ENCODE results near the gene DYRK4. TPM values are rescaled to one million over a fixed set of nuclear protein-coding genes. Genes with fewer than 3 reads are reported as not detected.

Gene DYRK4
- total and polyA plus RNA-seq, 2 of the 13 experiments (the other 11 are each of a cell fraction or from before 2014, with no cell fraction given) = 29.4 to 40.2 TPM

DNA sequence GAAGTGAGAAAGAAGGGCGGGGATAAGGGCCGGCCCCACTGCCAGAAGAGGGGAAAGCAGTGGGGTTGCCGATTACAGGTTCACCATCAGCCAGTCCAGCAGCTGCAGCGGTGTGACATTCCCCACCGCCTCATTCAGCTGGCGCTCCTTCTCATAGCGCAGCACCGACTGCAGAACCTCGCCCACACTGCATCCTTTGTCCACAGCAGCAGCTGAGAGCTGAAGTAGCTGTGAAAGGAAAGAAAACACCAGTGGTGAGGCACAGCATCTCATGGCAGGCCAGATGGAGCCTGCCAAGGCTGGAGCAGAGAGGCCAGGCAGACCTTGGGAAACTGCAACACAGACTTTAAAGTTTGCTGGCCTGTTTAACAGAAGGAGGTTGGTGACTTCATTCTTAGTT is 53.7 kb downstream of the DYRK4 start (continued):
- TF ChIP-seq, protein P1, sequence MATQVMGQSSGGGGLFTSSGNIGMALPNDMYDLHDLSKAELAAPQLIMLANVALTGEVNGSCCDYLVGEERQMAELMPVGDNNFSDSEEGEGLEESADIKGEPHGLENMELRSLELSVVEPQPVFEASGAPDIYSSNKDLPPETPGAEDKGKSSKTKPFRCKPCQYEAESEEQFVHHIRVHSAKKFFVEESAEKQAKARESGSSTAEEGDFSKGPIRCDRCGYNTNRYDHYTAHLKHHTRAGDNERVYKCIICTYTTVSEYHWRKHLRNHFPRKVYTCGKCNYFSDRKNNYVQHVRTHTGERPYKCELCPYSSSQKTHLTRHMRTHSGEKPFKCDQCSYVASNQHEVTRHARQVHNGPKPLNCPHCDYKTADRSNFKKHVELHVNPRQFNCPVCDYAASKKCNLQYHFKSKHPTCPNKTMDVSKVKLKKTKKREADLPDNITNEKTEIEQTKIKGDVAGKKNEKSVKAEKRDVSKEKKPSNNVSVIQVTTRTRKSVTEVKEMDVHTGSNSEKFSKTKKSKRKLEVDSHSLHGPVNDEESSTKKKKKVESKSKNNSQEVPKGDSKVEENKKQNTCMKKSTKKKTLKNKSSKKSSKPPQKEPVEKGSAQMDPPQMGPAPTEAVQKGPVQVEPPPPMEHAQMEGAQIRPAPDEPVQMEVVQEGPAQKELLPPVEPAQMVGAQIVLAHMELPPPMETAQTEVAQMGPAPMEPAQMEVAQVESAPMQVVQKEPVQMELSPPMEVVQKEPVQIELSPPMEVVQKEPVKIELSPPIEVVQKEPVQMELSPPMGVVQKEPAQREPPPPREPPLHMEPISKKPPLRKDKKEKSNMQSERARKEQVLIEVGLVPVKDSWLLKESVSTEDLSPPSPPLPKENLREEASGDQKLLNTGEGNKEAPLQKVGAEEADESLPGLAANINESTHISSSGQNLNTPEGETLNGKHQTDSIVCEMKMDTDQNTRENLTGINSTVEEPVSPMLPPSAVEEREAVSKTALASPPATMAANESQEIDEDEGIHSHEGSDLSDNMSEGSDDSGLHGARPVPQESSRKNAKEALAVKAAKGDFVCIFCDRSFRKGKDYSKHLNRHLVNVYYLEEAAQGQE (IDR thresholded peaks at IDR 0.05; ENCODE audit: borderline replicate concordance in 1 of 2, low read depth in 1 of 2, low read length in 2 of 2) = no peak
- TF ChIP-seq REPIN1 (CRISPR knock-in tag; IDR thresholded peaks at IDR 0.05; ENCODE audit: borderline replicate concordance, low read depth) = no peak
- TF ChIP-seq HNRNPH1 (optimal IDR thresholded peaks at IDR 0.05; ENCODE audit: low read depth, low read length) = no peak
- TF ChIP-seq ZFP82 (CRISPR knock-in tag; IDR thresholded peaks at IDR 0.05; ENCODE audit: borderline replicate concordance) = no peak
- TF ChIP-seq ZNF207 (IDR thresholded peaks at IDR 0.05; ENCODE audit: borderline replicate concordance) = no peak
- no peak for TF ChIP-seq ZNF33B (CRISPR knock-in tag; IDR thresholded peaks at IDR 0.05)
- TF ChIP-seq, protein P2, sequence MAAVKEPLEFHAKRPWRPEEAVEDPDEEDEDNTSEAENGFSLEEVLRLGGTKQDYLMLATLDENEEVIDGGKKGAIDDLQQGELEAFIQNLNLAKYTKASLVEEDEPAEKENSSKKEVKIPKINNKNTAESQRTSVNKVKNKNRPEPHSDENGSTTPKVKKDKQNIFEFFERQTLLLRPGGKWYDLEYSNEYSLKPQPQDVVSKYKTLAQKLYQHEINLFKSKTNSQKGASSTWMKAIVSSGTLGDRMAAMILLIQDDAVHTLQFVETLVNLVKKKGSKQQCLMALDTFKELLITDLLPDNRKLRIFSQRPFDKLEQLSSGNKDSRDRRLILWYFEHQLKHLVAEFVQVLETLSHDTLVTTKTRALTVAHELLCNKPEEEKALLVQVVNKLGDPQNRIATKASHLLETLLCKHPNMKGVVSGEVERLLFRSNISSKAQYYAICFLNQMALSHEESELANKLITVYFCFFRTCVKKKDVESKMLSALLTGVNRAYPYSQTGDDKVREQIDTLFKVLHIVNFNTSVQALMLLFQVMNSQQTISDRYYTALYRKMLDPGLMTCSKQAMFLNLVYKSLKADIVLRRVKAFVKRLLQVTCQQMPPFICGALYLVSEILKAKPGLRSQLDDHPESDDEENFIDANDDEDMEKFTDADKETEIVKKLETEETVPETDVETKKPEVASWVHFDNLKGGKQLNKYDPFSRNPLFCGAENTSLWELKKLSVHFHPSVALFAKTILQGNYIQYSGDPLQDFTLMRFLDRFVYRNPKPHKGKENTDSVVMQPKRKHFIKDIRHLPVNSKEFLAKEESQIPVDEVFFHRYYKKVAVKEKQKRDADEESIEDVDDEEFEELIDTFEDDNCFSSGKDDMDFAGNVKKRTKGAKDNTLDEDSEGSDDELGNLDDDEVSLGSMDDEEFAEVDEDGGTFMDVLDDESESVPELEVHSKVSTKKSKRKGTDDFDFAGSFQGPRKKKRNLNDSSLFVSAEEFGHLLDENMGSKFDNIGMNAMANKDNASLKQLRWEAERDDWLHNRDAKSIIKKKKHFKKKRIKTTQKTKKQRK (IDR thresholded peaks at IDR 0.05; ENCODE audit: low read length) = no peak
- TF ChIP-seq TAF1 (CRISPR knock-in tag; IDR thresholded peaks at IDR 0.05) = no peak
